ENCODE data around the gene MED26. TPM values are rescaled to one million over a fixed set of nuclear protein-coding genes. Genes with fewer than 3 reads are reported as not detected.

MED26 gene
- total RNA-seq, 1 donor from 2014 or later: 18.0 TPM

GRCh38 chr19:16614941-16615340 is 13.1 kb downstream of the MED26 start:
- intact Hi-C loops (cut with micrococcal nuclease): no loop called here

GRCh38 chr19:16613841-16614240 is 14.2 kb downstream of the MED26 start:
- intact Hi-C loops (cut with micrococcal nuclease): no loop called here

GRCh38 chr19:16612636-16613035 is 15.4 kb downstream of the MED26 start:
- intact Hi-C loops (cut with micrococcal nuclease): loop anchor here (1.0 kb wide), 1 partner anchor 84 kb away; no protein-coding TSS in a partner anchor

- intact Hi-C loops (cut with micrococcal nuclease): no loop called here
Observed at GRCh38 chr19:16611121-16611520, 16.9 kb downstream of the MED26 start.

- intact Hi-C loops (cut with micrococcal nuclease): loop anchor here (2.0 kb wide), 1 partner anchor 23 kb away; no protein-coding TSS in a partner anchor
Observed at GRCh38 chr19:16609511-16610200, 18.3 kb downstream of the MED26 start.

- intact Hi-C loops (cut with micrococcal nuclease): loop anchor here (2.0 kb wide), 1 partner anchor 22 kb away; no protein-coding TSS in a partner anchor
Observed at GRCh38 chr19:16608290-16608739, 19.7 kb downstream of the MED26 start.

- intact Hi-C loops (cut with micrococcal nuclease): loop anchor here (2.0 kb wide), 1 partner anchor 21 kb away; no protein-coding TSS in a partner anchor
Observed at GRCh38 chr19:16607819-16608218, 20.2 kb downstream of the MED26 start.

GRCh38 chr19:16605553-16605994 is 22.4 kb downstream of the MED26 start:
- intact Hi-C loops (cut with micrococcal nuclease): no loop called here

GRCh38 chr19:16605115-16605514 is 22.9 kb downstream of the MED26 start:
- intact Hi-C loops (cut with micrococcal nuclease): no loop called here

- intact Hi-C loops (cut with micrococcal nuclease): no loop called here
Observed at GRCh38 chr19:16604615-16605014, 23.4 kb downstream of the MED26 start.

- intact Hi-C loops (cut with micrococcal nuclease): no loop called here
Observed at GRCh38 chr19:16603090-16603489, 24.9 kb downstream of the MED26 start.

- intact Hi-C loops (cut with micrococcal nuclease): no loop called here
Observed at GRCh38 chr19:16601378-16602052, 26.5 kb downstream of the MED26 start.

GRCh38 chr19:16600824-16601223 is 27.2 kb downstream of the MED26 start:
- intact Hi-C loops (cut with micrococcal nuclease): no loop called here

- intact Hi-C loops (cut with micrococcal nuclease): no loop called here
Observed at GRCh38 chr19:16599655-16600346, 28.2 kb downstream of the MED26 start.

- intact Hi-C loops (cut with micrococcal nuclease): no loop called here
Observed at GRCh38 chr19:16598848-16599247, 29.2 kb downstream of the MED26 start.

GRCh38 chr19:16596399-16596798 is 31.6 kb downstream of the MED26 start:
- intact Hi-C loops (cut with micrococcal nuclease): no loop called here

- intact Hi-C loops (cut with micrococcal nuclease): loop anchor here (2.0 kb wide), 1 partner anchor 52 kb away; the partner anchor contains the start of gene CHERP
Observed at GRCh38 chr19:16595097-16595496, 32.9 kb downstream of the MED26 start.

- intact Hi-C loops (cut with micrococcal nuclease): loop anchor here (1.0 to 2.0 kb wide), 3 partner anchors 10 to 52 kb away; partner anchors contain the start of gene CHERP
Observed at GRCh38 chr19:16594681-16595091, 33.3 kb downstream of the MED26 start.

- intact Hi-C loops (cut with micrococcal nuclease): loop anchor here (1.0 to 2.0 kb wide), 3 partner anchors 10 to 51 kb away; partner anchors contain the start of gene CHERP
Observed at GRCh38 chr19:16594131-16594586, 33.8 kb downstream of the MED26 start.

- intact Hi-C loops (cut with micrococcal nuclease): no loop called here
Observed at GRCh38 chr19:16593181-16593580, 34.8 kb downstream of the MED26 start.

GRCh38 chr19:16591803-16592556 is 36.0 kb downstream of the MED26 start:
- intact Hi-C loops (cut with micrococcal nuclease): no loop called here
